SKM-1 (cell line): Measurements from ENCODE around the gene PKP1.

Experiments used
- DNase-seq: peaks from one replicate; lab custom pipeline; 2025; ENCODE audit not compliant: unreplicated experiment; lab: John Stamatoyannopoulos, UW

PKP1 gene

GRCh38 chr1:201281573-201281972 lies 1.7 kb upstream of the PKP1 start:
- no peak for DNase-seq

GRCh38 chr1:201282216-201282615 lies 1.1 kb upstream of the PKP1 start:
- no peak for DNase-seq

GRCh38 chr1:201283836-201284553 lies 689 bp downstream of the PKP1 start:
- DNase-seq = no peak

DNA sequence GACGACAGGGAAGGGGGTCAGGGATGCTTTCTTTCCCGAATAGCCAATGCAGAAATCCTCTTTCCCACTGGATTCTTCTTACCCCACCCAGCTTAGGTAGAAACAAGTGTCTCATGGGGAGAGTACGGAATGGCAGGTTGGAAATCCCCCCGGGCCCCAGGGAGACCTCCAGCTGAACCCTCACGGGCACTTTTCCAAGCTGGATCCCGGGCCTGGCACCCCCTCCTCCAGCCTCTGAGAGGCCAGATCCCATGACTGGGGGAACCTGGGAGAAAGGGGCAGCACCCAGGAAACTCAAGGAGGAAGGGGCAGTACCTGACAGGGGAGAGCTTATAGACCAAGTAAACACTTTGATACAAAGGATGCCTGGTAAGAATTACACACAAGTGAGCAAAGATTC lies 1.3 kb downstream of the PKP1 start:
- DNase-seq = no peak

DNA sequence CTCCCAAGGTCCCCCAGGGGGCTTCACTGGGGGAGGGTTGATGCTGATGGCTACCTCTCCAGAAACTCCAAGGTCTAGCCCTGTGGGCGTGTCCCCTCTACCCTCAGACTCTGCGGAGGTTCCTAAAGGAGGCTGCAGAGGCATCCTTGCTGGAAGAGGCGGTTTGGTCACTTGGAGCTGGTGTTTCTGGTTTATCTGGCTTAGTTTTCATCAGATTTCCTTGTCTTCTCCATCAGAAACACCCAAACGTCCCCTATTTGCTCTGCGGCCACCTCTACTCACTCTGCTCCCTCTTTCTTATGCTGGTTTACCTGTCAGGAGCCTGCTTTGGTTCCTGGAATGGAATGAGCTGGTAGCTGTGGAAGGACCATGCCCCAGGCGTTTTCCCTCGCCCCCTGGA lies 2.5 kb downstream of the PKP1 start:
- DNase-seq = no peak

- no peak for DNase-seq
Observed at GRCh38 chr1:201286445-201286844, 3.1 kb downstream of the PKP1 start.

GRCh38 chr1:201288007-201288406 lies 4.7 kb downstream of the PKP1 start:
- DNase-seq = no peak

DNA sequence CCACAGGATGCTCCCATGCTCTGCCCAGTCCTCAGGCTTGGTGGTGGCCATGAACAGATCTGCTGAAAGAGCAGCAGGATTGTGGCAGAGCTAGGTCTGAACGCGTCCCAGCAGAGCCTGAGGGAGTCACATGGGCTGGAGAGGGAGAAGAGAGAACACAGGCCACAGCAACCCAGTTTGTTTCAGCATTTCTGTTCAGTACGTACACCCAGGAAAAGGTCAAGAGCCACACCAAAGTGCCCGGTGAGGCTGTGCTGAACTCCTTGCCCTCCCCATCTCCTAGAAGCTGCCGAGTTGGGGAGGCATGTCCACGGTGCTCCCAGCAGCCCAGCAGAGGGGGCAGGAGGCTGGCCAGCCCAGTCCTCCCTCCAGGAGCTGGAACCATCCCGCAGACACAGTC lies 5.5 kb downstream of the PKP1 start:
- no peak for DNase-seq

- no peak for DNase-seq
Observed at GRCh38 chr1:201290551-201290950, 7.2 kb downstream of the PKP1 start.

DNA sequence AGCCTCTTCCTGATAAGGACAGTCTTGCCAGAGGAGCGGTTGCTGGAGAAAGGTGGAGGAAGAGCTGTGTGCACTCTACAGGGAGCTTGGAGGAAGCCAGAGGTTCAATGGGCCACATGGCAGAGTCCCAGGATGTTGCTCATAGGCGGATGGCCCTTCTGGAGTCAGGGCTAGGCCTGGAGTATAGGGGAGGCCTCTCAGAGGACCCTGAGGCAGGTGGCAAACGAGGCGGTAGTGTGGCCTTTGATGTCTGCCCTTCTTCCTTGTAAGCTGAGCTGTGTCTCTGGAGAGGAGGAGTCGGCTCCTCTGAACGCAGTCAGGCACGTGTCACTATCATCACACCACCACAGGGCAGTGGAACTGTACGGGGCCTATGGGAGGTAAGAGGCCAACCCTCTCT lies 8.6 kb downstream of the PKP1 start:
- no peak for DNase-seq

- no peak for DNase-seq
Observed at GRCh38 chr1:201294876-201295275, 11.6 kb downstream of the PKP1 start.

- no peak for DNase-seq
Observed at GRCh38 chr1:201295346-201295745, 12.0 kb downstream of the PKP1 start.

GRCh38 chr1:201295861-201296260 lies 12.6 kb downstream of the PKP1 start:
- no peak for DNase-seq

DNA sequence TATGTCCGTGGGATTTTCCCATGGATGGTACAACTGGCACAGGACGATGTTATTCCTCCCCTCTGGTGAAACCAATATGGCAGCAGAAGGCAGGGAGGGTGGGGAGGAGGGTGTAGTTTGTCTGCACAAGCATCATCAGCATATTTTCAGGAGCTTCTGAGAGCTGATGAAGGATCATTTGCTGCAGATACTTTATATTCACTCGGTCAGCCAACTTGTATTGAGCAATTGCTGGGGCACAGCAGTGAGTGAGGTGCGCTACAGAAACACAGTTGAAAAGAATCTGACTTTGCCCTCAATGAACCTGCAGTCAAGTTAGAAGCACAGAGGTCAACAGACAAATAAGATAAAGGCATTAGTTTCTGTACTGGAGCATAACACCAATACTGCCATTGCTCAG lies 13.0 kb downstream of the PKP1 start:
- DNase-seq = no peak

DNA sequence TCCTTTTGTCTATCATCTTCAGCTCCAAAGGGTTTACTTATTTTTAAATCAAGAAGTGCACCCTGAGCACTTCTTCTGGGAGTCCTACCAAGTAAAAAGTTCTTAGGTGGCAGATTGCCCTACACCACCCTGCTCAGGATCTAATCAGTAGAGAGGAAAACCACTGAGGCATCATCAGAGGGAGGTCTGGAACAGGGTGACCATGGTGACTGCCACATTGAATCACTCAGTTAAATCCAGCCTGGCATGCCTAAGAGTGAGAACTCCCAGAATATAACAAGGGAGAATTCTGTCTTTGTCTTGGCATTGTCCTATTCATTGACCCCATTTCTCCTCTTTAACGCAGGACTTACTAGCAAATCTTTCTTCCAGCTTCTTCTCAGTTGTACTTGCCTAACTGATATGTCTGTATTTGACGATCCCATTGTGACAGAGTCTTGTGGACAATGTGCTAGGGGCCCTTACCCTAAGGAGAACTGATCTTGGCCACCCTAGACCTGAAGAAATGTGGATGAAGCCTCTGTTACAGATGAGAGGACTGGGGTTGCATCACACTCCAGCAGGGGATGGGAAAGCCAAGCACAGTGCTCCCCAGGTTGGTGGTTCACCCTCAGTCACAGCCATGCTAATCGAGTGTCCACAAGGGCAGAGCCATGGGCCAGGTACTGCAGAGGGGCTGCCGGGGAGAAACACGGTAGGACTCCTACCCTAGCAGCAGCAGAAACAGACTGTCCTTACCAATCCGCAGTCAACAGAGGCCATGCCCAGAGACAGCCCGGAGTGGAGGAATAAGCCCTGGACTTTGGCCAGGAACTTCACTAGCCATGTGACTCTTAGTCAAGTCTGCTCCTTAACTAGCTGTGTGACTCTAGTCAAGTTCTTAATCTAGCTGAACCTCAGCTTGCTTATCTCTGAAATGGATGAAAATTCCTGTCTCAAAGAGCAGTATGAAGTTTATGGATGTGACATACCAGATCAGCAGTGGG lies 15.4 kb downstream of the PKP1 start:
- DNase-seq = no peak

DNA sequence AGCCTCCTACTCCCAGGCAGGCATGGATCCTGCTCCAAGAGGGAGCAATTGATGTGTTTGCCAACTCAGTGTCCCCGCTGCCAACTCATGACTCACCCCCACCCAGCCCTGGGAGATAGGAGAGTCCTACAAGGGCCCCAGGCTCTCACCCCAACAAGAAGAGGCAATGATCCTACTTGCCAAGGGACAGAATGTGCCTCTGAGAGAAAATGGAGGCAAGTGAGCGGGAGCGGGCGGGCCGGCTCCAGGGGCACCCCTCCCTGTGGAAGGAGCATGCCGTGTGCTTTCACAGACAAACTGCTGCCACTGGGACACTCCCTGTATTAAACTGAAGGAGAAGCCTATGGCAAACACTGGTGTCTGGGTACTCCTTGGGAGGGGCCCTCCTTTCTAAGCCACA lies 16.7 kb downstream of the PKP1 start:
- DNase-seq = no peak

- no peak for DNase-seq
Observed at GRCh38 chr1:201300641-201301040, 17.3 kb downstream of the PKP1 start.

DNA sequence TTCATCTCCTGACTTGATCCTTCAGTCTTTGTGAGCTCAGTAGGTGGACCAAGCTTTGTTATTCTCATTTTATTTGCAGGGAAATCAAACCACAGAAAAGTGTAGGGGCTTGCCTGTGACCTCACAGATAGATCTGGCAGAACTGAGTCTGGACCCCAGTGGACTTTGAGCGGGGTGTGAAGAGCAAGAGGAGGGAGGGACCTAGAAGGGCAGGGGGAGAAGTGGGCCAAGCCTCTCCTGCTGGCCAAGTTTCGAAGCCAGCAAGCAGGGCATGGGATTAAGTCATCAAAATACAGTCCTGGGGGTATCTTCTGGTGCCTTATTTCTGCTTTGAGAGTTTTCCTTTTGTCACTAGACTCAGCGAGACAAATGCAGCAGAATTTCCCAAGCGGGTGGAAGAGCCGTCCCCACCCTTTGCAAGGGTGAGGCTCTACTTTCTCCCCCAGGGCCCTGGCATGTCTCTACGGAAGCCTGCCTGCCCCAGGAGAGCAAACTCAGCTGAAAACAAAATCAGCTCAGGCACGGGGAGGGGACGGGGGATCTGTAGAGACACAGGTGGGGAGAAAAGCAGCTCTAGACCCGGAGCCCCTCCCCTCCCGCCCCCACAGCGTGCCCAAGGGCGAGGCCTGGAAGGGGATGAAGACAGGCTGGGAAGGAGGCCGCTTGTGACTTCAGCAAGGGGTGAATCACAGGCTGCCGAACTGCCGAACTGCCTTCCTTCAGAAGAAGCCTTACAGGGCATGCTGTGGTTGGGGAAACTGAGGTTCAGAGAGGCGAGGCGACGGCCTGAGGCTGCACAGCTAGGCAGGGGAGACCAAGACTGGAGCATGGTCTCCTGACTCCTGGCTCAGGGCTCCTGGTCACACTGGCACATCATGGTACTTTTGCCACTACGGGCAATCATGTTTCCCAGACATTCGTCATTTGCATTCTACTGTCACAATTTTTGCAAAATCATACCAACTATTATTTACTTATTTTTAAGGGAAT lies 19.2 kb downstream of the PKP1 start:
- DNase-seq = no peak

GRCh38 chr1:201304126-201304525 lies 20.8 kb downstream of the PKP1 start:
- no peak for DNase-seq

GRCh38 chr1:201305815-201306214 lies 22.5 kb downstream of the PKP1 start:
- no peak for DNase-seq

DNA sequence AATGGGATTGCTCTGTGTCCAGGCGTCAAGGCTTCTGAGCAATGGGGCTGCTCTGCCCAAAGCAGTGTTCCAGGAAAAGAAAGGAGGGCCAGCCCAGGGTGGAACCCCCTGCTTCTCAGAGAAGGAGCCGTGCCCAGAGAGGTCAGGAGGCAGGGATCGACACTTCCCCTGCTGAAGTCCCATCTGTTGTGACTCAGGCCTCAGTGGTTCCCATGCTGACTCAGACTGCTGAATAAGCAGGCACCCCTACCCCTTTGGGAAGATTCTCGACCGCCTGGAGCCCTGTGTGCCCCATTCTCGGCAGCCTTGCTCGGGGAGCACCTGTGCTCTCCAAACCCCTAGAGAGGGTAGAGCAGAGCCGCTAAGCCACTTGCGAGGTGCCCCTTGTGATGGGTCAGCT lies 23.9 kb downstream of the PKP1 start:
- DNase-seq = no peak
